Measurements from ENCODE around the gene APOM.

DNA sequence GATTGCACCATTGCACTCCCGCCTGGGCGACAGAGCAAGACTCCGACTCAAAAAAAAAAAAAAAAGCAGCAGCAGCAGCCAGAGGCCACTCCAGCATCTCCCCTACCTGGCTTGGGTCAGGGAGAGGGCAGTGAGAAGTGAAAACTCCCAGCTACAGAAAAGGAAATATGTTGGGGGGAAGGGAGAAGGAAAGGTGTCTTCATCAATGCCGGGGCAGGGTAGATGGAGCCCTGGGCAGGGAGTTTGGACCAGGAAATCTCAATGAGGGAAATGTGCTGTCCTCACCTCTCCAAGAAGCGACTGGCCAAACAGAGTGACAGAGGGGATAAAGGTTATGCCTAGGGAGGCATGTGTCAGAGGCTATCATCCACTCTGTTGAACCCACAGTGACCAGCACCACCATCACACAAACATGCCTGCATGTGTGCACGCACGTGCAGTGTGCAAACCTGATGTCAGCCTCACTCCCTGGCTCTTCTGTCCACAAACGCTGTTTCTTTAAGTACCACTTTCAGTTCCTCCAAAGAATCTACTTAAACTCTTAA lies 41.5 kb upstream of the APOM start:
- TF ChIP-seq, protein P1, sequence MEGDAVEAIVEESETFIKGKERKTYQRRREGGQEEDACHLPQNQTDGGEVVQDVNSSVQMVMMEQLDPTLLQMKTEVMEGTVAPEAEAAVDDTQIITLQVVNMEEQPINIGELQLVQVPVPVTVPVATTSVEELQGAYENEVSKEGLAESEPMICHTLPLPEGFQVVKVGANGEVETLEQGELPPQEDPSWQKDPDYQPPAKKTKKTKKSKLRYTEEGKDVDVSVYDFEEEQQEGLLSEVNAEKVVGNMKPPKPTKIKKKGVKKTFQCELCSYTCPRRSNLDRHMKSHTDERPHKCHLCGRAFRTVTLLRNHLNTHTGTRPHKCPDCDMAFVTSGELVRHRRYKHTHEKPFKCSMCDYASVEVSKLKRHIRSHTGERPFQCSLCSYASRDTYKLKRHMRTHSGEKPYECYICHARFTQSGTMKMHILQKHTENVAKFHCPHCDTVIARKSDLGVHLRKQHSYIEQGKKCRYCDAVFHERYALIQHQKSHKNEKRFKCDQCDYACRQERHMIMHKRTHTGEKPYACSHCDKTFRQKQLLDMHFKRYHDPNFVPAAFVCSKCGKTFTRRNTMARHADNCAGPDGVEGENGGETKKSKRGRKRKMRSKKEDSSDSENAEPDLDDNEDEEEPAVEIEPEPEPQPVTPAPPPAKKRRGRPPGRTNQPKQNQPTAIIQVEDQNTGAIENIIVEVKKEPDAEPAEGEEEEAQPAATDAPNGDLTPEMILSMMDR (IDR thresholded peaks at IDR 0.05), result no peak
- TF ChIP-seq POLR2A (IDR thresholded peaks at IDR 0.05), result no peak

All from esophagus squamous epithelium (tissue), 4 donors.